Activated naive CD8-positive, alpha-beta T cell (primary cell): ENCODE data around the gene DAGLA.

Source experiments
- H3K27ac Mint-ChIP-seq: one replicate; pipeline ENCODE4 v1.8.0; 2021; ENCODE audit warnings: mixed read lengths
- H3K27me3 Mint-ChIP-seq: one replicate; pipeline ENCODE4 v1.8.0; 2021; ENCODE audit warnings: mixed read lengths
- H3K36me3 Mint-ChIP-seq: one replicate; pipeline ENCODE4 v1.8.0; 2021; ENCODE audit warnings: mixed read lengths
- H3K4me1 Mint-ChIP-seq: one replicate; pipeline ENCODE4 v1.8.0; 2021; ENCODE audit warnings: low read depth, mixed read lengths
- H3K4me3 Mint-ChIP-seq: one replicate; pipeline ENCODE4 v1.8.0; 2021; ENCODE audit warnings: mild to moderate bottlenecking, mixed read lengths
- H3K9me3 Mint-ChIP-seq: one replicate; pipeline ENCODE4 v1.8.0; 2021; ENCODE audit warnings: low read depth, mixed read lengths

DAGLA gene

GRCh38 chr11:61682093-61682732, 2.0 kb downstream of the DAGLA start:
- Mint-ChIP-seq H3K4me1 (peaks cover 14% of the 10 kb centered on the region), H3K27ac (no peak overlapping the region), H3K9me3 (no peaks in the 10 kb centered on the region), H3K4me3 (no peak overlapping the region), H3K36me3 (no peaks in the 10 kb centered on the region), H3K27me3 (peaks cover 8% of the 10 kb centered on the region)

GRCh38 chr11:61682906-61683675, 2.9 kb downstream of the DAGLA start:
- Mint-ChIP-seq H3K9me3 (no peaks in the 10 kb centered on the region), H3K27me3 (peaks cover 6% of the 10 kb centered on the region), H3K27ac (no peak overlapping the region), H3K4me3 (no peak overlapping the region), H3K36me3 (no peaks in the 10 kb centered on the region), H3K4me1 (peaks cover 16% of the 10 kb centered on the region)

DNA sequence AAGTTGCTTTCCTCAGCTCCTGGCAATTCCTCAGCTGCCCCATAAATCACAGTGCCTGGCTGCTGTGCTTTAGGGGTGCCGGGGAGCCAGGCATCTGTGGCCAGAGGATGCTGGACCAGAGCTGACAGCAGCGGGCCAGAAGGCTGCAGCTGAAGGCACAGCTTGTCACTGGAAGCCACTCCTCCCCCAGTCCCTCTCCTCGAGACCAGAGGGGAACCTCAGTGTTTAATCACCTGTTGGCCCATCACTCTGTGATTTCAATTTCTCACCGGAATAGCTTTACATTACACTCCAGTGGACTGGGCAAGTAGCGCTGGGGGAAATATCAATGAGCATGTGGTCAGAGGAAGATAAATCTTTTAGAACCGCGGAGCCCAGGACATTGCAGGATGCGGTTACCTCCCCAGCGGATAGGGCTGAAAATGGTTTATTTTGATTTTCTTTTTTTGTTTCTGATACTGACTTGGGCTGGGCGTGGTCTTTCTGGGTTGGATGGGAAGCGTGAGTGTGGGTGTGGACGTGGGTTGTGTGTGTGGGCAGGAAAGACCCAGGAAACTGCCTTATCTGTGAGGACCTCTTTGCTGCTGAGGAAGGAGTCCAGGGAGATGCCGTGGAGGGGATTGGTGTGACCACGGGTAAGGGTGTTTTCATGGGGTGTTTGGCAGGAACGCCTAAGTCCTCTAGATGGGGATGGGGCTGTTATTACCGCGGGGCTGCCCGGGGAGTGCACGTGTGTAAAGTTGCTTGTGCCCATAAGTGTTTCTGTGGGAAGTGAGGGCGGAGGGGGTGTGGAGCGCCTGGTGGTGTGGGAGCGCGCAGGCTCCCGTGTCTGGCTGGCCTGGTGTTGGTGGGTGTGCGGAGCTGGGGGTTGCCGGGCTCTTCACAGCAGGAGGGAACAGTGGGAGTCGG, 4.0 kb downstream of the DAGLA start:
- H3K36me3 Mint-ChIP-seq: no peaks in the 10 kb centered on the region
- H3K27me3 Mint-ChIP-seq: peaks cover 5% of the 10 kb centered on the region
- no peak overlapping the region for H3K27ac Mint-ChIP-seq
- no peak overlapping the region for H3K4me3 Mint-ChIP-seq
- H3K4me1 Mint-ChIP-seq: peaks cover 16% of the 10 kb centered on the region
- H3K9me3 Mint-ChIP-seq: no peaks in the 10 kb centered on the region

GRCh38 chr11:61684870-61685616, 4.9 kb downstream of the DAGLA start:
- H3K36me3 Mint-ChIP-seq: no peaks in the 10 kb centered on the region
- peaks cover 5% of the 10 kb centered on the region for H3K27me3 Mint-ChIP-seq
- H3K27ac Mint-ChIP-seq: no peak overlapping the region
- peaks cover 16% of the 10 kb centered on the region for H3K4me1 Mint-ChIP-seq
- H3K9me3 Mint-ChIP-seq: no peaks in the 10 kb centered on the region
- no peak overlapping the region for H3K4me3 Mint-ChIP-seq

DNA sequence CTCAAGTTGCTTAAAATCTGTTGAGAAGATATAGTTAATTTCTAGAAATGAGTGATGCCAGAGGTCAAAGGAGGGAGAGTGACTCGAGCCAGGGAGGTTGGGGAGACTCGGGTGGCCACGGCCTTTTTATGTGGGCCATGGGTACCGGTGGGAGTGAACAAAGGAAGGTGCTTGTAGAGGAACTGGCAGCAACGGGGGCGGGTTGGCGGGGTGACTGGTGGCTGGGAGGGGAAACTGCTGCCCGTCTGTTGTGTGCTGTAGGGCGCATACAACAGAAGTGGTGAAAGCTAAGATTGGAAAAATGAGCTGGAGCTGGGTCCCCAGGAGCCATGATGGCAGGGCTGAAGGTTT, 5.4 kb downstream of the DAGLA start:
- Mint-ChIP-seq H3K4me3 (no peak overlapping the region), H3K27me3 (peaks cover 5% of the 10 kb centered on the region), H3K9me3 (no peaks in the 10 kb centered on the region), H3K27ac (no peak overlapping the region), H3K36me3 (no peaks in the 10 kb centered on the region), H3K4me1 (peaks cover 16% of the 10 kb centered on the region)

GRCh38 chr11:61686066-61686465, 5.9 kb downstream of the DAGLA start:
- Mint-ChIP-seq H3K4me1 (peaks cover 12% of the 10 kb centered on the region), H3K4me3 (no peak overlapping the region), H3K27ac (no peak overlapping the region), H3K36me3 (no peaks in the 10 kb centered on the region), H3K27me3 (peaks cover 5% of the 10 kb centered on the region), H3K9me3 (no peaks in the 10 kb centered on the region)

- H3K9me3 Mint-ChIP-seq: no peaks in the 10 kb centered on the region
- H3K27me3 Mint-ChIP-seq: peaks cover 5% of the 10 kb centered on the region
- peaks cover 12% of the 10 kb centered on the region for H3K4me1 Mint-ChIP-seq
- H3K36me3 Mint-ChIP-seq: no peaks in the 10 kb centered on the region
- H3K27ac Mint-ChIP-seq: no peak overlapping the region
- no peak overlapping the region for H3K4me3 Mint-ChIP-seq
Measured at GRCh38 chr11:61686469-61686868, 6.3 kb downstream of the DAGLA start.

GRCh38 chr11:61687420-61687819, 7.2 kb downstream of the DAGLA start:
- H3K27ac Mint-ChIP-seq: no peak overlapping the region
- H3K4me1 Mint-ChIP-seq: peaks cover 6% of the 10 kb centered on the region
- H3K4me3 Mint-ChIP-seq: no peak overlapping the region
- no peaks in the 10 kb centered on the region for H3K9me3 Mint-ChIP-seq
- H3K36me3 Mint-ChIP-seq: no peaks in the 10 kb centered on the region
- H3K27me3 Mint-ChIP-seq: peaks cover 5% of the 10 kb centered on the region

GRCh38 chr11:61688365-61689163, 8.4 kb downstream of the DAGLA start:
- no peak overlapping the region for H3K4me3 Mint-ChIP-seq
- H3K36me3 Mint-ChIP-seq: no peaks in the 10 kb centered on the region
- no peaks in the 10 kb centered on the region for H3K9me3 Mint-ChIP-seq
- no peak overlapping the region for H3K27ac Mint-ChIP-seq
- peaks cover 6% of the 10 kb centered on the region for H3K4me1 Mint-ChIP-seq
- H3K27me3 Mint-ChIP-seq: peaks cover 5% of the 10 kb centered on the region

GRCh38 chr11:61689164-61689496, 8.9 kb downstream of the DAGLA start:
- H3K27me3 Mint-ChIP-seq: peaks cover 5% of the 10 kb centered on the region
- peaks cover 6% of the 10 kb centered on the region for H3K4me1 Mint-ChIP-seq
- H3K9me3 Mint-ChIP-seq: no peaks in the 10 kb centered on the region
- no peak overlapping the region for H3K27ac Mint-ChIP-seq
- H3K4me3 Mint-ChIP-seq: no peak overlapping the region
- no peaks in the 10 kb centered on the region for H3K36me3 Mint-ChIP-seq

GRCh38 chr11:61690706-61691379, 10.7 kb downstream of the DAGLA start:
- Mint-ChIP-seq H3K36me3 (no peaks in the 10 kb centered on the region), H3K27me3 (no peaks in the 10 kb centered on the region), H3K4me3 (no peak overlapping the region), H3K27ac (no peak overlapping the region), H3K9me3 (no peaks in the 10 kb centered on the region), H3K4me1 (peaks cover 9% of the 10 kb centered on the region)

DNA sequence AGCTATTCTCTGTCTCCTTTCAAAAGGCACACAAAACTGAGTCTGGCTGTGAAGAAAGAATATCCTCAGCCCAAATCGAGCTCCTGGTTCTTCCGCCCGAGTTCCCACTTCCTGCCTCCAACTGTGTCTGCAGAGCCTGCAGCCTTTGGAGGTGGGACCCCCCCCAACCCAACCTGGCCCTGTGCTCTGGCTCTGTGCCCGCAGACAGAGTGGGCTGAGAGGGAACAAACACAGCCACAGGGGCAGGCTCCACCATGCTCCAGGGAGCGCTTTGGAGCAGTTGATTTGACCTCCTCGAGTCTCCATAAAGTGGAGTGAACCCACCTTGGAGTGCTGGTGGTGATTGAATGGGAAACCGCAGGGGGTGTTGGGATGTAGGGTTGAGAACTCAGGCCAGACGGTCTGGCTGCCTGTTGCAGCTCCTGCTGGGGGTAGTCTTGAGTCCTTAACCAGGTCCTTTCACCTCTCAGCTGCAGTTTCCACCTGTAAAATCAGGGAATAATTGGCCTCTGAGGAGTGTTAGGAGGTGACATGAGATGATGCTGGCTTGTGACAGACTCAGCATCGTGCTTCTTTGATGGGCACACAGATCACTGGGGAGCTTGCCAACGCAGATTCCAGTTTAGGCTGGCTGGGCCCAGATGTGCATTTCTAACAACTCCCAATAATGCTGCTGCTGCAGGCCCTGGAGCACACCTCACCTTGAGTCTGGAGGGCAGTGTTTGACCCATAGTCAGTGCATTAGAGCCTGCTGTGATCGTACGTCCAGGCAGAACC, 11.4 kb downstream of the DAGLA start:
- no peak overlapping the region for H3K4me3 Mint-ChIP-seq
- peaks cover 15% of the 10 kb centered on the region for H3K4me1 Mint-ChIP-seq
- H3K27me3 Mint-ChIP-seq: no peaks in the 10 kb centered on the region
- H3K27ac Mint-ChIP-seq: no peak overlapping the region
- H3K36me3 Mint-ChIP-seq: no peaks in the 10 kb centered on the region
- H3K9me3 Mint-ChIP-seq: no peaks in the 10 kb centered on the region

DNA sequence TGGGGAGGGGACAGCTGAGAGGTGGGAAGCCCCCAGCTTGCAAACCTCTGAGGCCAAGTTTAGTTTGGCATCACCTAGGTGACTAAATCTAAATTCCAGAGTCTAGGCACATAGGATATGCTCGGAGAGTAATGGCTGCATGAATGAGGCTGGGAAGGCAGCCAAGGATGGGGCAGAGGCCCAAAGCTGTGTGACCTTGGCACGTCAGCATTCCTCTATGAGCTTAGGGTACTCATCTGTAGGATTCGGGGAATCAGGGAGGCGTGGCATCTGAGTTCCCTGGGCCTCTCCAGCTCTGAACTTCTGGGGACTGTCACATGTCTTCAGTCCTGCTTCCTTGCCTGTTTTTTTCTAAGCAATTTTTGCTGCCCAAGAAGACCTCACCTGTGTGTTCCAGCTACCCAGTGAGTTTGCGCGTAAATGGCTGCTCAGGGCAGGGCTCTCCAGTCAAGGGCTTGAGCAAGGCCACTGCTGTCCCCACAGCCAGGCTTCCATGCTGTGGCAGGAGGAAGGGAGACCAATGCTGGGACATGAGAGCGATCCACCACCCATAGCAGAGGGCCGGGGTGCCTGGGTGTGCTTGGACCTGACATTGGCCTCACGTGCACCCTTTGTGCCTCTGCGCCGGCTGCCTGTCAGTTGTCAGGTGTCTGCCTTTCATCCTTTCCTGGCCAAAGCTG, 13.9 kb downstream of the DAGLA start:
- H3K9me3 Mint-ChIP-seq: no peaks in the 10 kb centered on the region
- H3K4me3 Mint-ChIP-seq: no peak overlapping the region
- peaks cover 24% of the 10 kb centered on the region for H3K4me1 Mint-ChIP-seq
- H3K27ac Mint-ChIP-seq: no peak overlapping the region
- no peaks in the 10 kb centered on the region for H3K27me3 Mint-ChIP-seq
- no peaks in the 10 kb centered on the region for H3K36me3 Mint-ChIP-seq
